Activated CD4-positive, CD25-positive, alpha-beta regulatory T cell treated with anti-CD3 and anti-CD28 coated beads, Interleukin-2, amount 50 U/mL, for 16 hours (primary cell): ENCODE results near the gene ABCB11.
"Not testable (repeated sequence)": the region's sequence is repeated elsewhere in the genome, so short reads cannot be mapped to it uniquely, and the experiment has no call there.

ENCODE experiments used
- DNase-seq: peaks from one replicate; pipeline ENCODE4 v3.0.0-alpha.2; 2020; ENCODE audit warnings: low read depth, low spot score

Gene ABCB11

DNA sequence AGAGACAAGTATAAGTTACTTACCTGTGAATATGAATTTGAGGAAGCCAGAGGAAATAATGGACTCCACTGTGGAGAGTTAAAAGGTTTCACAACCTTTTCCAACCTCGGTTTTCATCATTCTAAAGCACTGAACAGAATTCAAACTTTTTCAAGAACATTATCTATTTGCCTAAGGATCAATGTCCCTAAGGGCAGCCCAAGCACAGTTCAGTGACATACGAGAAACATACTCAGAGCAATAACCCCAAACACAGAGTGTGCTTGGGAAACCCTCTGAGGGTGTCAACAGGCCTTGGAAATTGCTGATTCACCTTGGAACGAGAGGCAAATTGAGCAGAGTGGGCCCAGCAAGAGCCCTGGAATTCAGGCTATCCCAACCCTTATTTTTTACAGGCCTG lies at the start of gene ABCB11:
TSS of gene ABCB11 (minus strand) at position 123 of the 400 bp plus-strand sequence. CDS start 13,199 bp downstream, outside the sequence.
- DNase-seq: no peak

DNA sequence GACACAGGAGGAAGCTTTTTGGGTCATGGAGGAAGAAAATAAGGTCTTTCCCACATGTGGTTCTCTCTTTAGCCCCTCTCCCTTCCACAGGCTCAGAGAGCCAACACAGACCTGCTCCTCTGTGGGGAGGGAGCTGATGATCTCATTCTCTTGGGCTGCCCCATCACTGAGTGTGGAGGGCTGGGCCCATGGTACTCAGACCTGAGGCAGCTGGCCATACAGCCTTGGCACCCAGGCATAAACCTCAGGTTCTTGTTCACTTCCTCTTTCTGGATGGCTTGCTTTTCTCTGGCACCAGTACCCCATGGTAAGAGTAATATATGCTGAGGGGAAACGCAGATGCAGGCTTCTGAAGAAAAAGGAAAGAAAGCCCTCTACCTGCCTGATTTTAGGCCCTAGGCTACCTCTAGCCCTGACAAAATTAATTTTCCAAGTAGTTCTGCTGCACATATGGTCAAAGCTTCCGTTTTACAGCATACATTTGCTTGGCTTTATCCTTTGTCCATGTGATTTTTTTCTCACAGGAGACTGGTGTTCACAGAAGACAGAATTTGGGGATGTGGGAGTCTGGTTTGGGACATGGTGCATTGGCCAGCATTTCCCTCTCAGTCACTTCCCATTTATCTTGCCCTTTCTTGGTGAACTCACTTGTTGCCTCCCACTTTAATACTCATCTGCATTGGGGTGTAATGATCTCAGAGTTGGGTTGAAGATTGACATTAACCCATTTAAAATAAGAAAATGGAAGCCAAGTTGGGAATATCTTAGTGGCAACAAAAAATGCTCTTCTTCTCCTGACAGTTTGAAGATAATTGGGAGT lies 49.3 kb upstream of the ABCB11 start:
- DNase-seq: no peak

DNA sequence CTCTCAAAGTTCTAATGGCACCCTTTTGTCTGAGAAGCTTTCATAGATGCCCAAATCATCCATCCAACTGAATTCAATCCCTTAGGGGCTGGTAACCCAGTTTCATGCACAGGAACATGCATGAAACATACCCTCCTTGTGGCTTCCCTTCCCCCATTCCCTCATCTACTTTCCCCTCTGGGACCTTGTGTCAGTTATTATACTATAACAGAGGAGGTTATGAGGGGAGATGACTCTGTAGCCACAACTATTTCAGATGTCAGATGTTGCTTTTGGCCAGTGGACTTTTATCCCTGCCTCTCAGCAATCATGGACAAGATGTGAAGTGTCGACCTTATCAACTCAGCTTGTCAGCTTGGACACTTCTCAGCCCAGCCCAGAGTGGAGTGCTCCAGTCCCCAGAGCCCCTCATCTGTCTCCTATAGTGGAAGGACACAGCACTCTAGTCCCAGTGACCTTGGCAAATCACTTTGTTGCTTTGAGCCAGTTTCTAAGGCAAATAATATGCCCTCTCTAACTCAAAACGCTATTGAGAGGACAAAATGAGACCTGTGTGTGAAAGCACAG lies 46.6 kb upstream of the ABCB11 start:
- no peak for DNase-seq

DNA sequence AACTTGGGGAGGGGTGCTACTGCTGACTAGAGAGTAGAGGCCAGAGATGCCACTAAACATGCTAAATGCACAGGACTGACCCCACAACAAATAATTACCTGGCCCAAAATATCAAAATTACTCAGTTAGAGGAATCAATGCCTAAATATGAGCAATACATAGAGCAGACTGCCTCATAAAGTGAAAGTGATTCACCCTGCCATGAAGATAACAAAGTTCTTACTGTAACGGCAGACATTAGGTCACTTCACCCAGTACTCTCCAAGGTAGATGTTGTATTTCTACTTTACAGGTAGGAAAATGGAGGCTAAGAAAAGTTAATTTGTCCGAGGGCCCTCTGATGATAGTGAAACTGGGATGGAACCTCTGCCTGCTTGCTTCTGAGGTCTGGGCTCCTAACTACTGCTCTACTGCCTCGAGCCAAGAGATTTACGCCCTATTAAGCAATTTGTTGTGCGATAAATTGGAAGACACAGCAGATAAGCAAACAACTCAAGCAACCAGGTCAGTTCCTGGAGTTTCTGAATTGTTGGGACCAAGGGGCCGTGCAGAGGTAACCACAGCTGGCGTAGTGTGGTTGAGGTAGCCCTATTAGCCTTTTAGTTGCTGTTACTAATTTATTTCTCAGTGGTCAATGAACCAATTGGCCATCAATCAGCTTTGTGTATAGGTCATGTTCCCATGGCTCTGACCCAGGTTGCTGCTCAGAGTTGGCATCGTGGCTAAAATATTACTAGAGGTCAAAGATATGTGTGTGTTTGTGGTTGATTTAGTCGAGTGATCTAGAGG lies 43.0 kb upstream of the ABCB11 start:
- DNase-seq: no peak

DNA sequence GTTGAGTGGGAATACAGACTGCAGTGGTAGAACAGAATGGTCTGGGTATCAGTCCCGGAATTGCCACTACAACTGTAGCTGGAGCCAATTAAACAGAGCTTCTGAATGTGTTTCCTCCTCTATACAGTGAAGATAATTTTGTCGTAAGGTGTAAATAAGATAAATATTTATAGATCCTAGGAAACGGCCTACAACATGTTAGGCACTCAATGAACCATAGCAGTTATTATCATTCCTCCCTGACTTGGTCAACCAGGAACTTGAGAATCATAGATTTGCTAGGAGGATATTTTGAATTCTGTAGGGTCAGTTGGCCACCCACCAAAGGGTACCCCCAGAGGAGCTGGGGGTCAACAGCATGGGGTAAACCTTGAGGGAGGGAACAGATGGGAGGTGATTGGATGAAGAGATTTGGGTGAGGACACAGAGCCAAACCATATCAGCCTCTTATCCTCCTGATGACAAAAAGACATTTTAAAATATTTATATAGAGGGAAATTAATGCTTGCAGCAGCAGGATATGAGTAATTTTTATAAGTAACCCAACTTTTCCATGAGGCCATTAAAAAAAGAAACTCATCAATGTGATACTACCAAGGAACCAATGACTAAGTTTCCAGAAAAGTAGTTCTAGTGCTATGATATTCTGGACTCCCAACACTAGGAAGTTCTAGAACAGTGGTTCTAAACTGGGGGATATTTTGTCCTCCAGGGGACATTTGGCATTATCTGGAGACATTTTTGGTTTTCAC lies 42.3 kb upstream of the ABCB11 start:
- no peak for DNase-seq

DNA sequence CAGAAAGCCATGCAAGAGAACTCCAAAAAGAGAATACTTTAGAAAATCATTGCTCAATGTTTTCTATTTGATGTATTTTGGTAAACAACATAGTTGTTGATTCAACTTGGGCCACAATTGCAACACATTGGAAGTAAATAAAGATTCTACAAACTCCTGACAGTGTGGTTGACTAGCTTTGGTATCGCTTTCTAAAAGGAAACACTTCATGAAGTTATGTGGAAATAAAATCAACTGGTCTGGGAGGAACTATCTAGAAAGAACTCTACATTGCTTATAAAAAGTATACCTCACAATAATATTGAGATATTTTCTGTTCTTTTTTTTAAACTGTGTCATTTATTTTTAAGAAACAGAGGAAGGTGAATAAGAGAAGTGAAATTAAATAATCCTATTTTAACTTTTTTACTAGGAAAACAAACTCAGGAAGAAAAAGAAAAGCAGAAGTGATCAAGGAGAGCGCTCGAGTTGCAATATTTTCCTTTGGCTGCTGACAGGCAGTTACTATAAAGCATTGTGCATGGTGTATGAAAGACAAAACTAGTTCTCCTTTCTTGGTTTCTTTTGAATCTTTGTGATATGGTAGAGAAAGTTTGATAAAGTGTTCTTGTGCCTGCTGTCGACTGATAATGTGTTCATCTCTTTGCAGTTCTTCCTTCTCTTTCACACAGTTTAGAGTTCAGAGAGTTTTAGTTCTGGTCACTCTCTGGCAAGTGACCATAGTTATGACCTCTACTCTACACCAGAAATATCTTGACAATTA lies 41.2 kb upstream of the ABCB11 start:
- no peak for DNase-seq

DNA sequence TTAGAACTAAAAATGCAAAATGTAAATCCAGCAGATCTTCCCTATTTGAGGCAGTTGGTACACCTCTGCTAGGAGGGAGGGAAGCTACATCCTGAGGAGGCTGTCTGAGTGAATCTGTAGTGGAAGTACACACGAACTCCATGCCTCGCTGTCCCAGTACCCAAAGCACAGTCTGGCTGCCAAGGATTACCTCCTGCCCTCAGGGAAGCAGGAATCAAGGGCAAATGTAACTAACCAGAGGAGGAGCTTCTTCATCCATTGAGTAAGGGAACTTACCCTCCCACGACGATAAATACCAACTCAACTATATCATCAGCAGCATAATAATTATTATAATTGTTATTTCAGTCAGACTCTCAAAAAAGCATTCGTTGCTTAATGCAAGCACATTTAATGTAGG lies 40.3 kb upstream of the ABCB11 start:
- DNase-seq: no peak

DNA sequence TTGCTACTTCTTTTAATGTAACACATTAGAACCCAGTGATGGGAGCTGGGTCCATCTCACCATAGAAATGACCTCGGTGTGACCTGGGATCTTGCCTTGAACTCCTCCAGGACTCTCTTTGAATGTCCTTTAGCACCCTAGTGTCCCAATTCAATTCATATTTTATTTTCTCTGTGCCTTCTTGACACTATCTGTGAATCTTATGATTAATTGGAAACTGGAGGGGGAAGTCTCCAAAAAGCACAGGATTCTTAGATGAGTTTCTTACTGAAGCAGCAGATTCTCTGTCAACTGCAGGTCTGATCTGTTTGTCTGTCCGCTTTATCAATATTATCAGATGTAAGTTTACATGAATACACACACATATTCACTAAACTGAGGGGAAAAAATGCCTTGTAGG lies 38.7 kb upstream of the ABCB11 start:
- DNase-seq: no peak

DNA sequence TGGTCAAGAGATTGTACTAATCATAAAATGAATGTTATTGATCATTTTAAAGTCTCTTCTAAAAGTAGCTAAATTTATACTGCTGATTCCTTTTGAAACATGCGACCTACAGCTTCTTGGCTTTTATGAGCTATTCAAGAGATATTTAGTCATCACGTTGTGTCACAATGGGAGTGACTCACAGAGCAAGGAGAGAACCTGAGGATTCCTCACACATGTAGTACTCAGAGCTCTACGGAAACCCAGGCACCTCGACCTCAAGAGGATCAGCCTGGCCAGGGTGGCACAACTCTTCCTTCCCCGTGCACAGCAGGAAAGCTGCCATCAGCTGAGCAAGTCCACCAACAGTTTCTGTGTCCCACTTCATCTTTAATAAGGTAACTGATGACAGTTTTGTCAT lies 38.2 kb upstream of the ABCB11 start, which contains the start of gene DHRS9:
TSS of gene DHRS9 (plus strand) at position 223 of the 400 bp plus-strand sequence. CDS start 12,019 bp downstream, outside the sequence.
- DNase-seq: no peak

DNA sequence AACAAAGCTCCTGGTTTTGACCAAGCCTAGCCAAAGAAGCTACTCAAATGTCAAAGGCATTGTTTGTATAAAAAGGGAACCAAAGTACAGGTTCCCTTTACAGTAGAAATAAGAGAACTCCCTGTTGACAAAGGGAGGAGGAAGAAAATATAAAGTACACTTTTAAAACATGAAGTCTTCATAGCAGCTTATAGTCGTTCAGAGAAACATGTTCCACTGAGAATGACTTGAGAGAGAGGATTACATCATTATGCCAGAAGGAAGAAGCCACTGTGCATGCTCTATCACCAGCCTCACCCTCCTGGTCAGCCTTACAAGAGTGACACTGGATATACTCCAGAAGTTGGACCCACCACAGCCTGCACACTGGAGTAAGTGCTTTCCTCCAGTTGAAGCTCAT lies 35.8 kb upstream of the ABCB11 start:
- DNase-seq: no peak

DNA sequence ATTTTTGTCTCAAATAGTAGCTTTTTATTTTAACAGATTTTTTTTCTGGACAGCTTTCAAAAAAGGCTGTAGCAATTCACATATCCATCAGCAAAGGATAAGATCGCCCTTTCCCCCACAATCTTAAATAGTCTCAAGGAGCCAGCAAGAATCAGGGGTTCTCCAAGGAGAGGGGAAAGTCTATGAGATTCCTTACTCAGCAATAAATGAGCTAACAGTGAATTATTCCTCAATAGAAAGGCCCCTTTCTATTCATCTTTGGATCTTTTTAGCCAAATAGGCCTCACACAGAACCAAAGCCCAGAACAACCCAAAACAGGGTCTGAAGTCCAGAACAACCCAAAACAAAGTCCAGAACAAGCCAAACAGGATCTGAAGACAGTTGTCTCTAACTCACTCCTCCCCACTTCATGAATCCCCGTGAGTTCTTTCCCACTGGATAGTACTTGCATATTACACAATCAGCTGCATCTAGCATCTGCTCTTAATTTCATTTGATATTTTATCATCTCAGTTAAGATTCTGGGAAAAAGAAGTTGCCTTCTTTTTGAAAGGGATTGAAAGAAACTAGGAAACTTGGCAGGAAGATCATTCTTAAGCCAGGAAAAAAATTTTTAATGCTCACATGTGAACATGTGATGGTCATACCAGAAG lies 34.9 kb upstream of the ABCB11 start:
- DNase-seq: no peak

DNA sequence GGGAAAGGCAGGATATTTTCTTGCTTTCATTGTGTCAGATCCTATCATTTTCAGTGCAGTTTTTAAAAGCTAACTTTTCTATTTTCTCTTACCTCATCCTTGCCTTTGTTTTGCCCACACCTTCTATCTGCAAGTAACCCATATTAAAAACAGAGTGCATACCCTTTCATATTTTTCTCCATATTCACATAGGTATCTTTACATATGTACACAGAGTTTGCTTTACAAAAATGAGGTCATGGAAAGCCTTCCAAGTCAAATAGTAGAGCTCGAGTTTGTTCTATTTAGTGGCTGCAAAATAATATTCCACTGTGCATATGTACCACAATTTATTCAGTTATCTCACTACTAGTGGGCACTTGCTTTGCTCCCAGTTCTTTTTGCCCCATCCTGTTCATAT lies 34.3 kb upstream of the ABCB11 start:
- no peak for DNase-seq

DNA sequence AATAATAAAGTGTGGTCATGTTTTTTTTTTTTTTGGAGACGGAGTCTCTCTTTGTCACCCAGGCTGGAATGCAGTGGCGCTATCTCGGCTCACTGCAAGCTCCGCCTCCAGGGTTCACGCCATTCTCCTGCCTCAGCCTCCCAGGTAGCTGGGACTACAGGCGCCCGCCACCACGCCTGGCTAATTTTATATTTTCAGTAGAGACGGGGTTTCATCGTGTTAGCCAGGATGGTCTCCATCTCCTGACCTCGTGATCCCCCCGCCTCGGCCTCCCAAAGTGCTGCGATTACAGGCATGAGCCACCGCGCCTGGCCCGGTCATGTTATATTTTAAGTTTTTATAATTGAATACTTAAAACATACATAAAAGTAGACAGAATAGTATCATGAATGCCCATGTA lies 33.1 kb upstream of the ABCB11 start:
- not testable (repeated sequence) for DNase-seq

DNA sequence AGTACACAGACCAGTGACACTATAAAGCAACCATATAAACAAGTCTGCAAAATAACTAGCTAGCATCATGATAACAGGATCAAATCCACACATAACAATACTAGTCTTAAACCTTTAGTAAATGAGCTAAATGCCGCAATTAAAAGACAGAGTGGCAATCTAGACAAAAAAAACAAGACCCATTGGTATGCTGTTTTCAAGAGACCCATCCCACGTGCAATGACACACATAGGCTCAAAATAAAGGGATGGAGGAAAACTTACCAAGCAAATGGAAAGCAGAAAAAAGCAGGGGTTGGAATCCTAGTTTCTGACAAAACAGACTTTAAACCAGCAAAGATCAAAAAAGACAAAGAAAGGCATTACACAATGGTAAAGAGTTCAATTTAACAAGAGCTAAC lies 23.5 kb upstream of the ABCB11 start:
- not testable (repeated sequence) for DNase-seq

DNA sequence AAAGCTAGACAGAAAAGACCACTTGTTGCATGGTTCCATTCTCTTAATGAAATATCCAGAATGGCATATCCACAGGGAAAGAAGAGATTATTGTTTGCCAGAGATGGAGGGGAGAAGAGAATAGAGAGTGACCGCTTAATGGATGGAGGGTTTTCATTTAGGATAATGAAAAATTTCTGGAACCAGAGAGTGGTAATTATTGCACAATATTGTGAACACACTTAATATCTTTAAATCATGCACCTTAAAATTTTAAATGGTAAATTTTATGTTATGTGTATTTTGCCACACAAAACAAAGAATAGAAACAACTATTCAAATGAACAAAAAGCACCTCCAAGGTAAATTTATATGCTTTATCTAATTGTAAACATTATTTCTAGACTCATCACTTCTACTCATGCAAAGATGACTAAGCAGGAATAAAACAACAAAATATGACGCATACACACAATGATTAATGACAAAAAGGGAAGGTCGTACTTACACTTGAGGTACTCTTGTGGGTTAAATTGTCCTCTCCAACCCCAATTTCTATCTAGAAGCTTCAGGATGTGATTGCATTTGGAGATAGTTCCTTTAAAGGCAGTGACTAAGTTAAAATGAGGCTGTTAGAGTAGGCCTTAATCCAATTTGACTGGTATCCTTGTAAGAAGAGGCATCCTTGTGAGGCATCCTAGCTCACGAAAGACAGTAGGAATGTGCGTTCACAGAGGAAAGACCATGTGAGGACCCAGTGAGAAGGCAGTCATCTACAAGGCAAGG lies 19.5 kb upstream of the ABCB11 start:
- DNase-seq: no peak

DNA sequence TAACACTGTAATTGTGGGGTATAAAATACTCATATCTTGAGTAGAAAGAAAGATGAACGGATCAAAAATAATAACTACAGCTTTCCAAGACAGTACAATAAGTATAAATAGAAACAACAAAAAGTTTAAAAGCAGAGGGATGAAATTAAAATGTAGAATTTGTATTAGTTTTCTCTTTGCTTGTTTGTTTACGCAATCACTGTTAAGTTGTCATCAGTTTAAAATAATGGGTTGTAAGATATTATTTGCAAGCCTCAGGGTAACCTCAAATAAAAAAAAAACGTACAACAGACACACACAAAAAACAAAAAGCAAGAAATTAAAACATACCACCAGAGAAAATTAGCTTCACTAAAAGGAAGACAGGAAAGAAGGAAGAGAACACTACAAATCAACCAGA lies 18.0 kb upstream of the ABCB11 start:
- DNase-seq: no peak

DNA sequence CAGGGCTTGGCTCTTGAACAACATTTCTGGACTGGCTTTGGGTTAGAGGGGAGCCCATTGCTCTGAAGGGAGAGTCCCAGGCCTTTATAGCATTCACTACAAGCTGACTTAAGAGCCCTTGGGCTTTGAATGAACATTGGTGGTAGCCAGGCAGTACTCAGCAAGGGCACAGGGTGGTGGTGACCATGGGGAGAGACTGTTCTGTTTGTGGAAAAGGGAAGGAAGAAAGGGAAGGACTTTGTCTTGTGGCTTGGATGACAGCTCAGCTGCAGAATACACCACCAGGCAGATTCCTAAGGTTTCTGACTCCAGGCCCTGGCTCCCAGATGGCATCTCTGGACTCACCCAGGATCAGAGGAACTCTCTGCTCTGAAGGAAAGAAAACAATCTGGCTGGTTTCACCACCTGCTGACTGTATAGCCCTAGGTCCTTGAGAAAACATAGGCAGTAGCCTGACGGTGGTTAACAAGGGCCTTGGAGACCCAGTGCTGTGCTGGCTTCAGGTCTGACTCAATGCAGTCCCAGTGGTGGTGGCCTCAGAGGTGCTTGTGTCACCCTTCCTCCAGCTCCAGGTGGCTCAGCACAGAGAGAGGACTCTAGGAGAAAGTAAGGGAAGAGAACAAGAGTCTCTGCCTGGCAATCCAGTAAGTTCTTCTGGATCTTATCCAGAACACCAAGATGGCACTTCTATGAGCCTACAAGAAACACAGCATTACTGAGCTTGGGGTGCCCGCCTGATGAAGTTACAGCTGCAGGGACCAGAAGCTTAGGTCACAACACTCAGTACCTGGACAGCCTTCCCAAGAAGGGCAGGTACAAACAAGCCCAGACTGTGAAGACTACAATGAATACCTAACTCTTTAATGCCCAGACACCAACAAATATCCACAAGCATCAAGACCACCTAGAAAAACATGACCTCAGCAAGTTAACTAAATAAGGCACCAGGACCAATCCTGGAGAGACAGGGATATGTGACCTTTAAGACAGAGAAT lies 16.4 kb upstream of the ABCB11 start:
- no peak for DNase-seq

DNA sequence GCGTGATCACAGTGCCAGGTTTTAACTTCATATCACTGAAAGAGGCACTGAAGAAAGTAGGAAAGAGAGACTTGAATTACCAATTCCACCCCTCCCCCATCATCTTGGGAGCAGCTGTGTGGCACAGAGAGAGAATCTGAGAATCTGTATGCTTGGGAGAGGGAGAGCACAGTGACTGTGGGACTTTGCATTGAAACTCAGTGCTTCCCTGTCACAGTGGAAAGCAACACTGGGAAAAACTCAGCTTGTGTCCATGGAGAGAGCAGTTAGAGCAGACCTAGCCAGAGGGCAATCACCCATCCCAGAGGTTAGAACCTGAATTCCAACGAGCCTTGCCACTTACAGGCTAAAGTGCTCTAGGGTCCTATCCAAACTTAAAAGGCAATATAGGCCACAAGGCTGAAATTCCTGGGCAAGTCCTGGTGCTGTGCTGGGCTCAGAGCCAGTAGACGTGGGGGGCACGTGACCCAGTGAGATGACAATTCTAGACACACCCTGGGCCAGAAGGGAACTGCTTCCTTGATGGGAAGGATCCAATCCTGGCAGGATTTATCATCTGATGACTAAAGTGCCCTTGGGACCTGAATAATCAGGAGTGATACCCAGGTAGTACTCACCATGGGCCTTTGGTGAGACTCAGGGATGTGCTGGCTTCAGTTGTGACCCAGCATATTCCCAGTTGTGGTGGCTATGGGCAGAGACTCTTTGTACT lies 15.5 kb upstream of the ABCB11 start:
- no peak for DNase-seq
